Motor neuron (in vitro differentiated cells): ENCODE data around the gene TAF1A. TPM values are rescaled to one million over a fixed set of nuclear protein-coding genes. Genes with fewer than 3 reads are reported as not detected.

Experiments used
- ATAC-seq, 8 experiments: fragments of 200-7000 bp; cut with Tn5 transposase; replicated peaks in 6 of 8; 2 replicates each; pipeline ENCODE4 v1.8.0; 2021; ENCODE audit warnings: mild to moderate bottlenecking in 8 of 8, moderate library complexity in 8 of 8
- H3K27ac ChIP-seq, 2 donors: fragments of 250-450 bp; sonication (Bioruptor Pico); 2 replicates each; pipeline ENCODE4 v1.9.0; 2021; ENCODE audit warnings: antibody characterized with exemption in 2 of 2, mild to moderate bottlenecking in 2 of 2, moderate library complexity in 1 of 2
- H3K4me1 ChIP-seq, 2 donors: fragments of 250-450 bp; sonication (Bioruptor Pico); replicated peaks in 1 of 2; 2 replicates each; pipeline ENCODE4 v1.6.1; 2021; ENCODE audit warnings: antibody characterized with exemption in 2 of 2, mild to moderate bottlenecking in 2 of 2, moderate library complexity in 1 of 2
- H3K4me3 ChIP-seq, 5 donors: fragments of 250-450 bp; sonication (Bioruptor Pico); 2 replicates each; pipeline ENCODE4 v1.9.0; 2021; ENCODE audit warnings: antibody characterized with exemption in 5 of 5, mild to moderate bottlenecking in 5 of 5, moderate library complexity in 4 of 5
- WGBS, 10 experiments: fragments of 450-650 bp; shearing (Covaris generic); methylation state at CpG; one replicate each; pipeline ENCODE4 v1.0.0; 2022; 5-methylcytosine and 5-hydroxymethylcytosine counted together
- in situ Hi-C, 9 experiments: fragments of 400-800 bp; cut with MboI; loops; one replicate each; pipeline ENCODE4 v1.15.0; 2021; ENCODE audit warnings: low sequenced_read_pairs in 9 of 9, low pct_unique_long_range_greater_than_20kb in 2 of 9; ENCODE audit not compliant: unreplicated experiment in 9 of 9
- total RNA-seq, 8 experiments: library from RNA; unstranded; fragments of 300-600 nt; gene quantifications; 2 replicates each; pipeline versions ENCODE4 v1.2.3 to v1.2.4, GENCODE V29; 2022

TAF1A gene
- total RNA-seq, 8 experiments from 2014 or later = 12.0 to 30.4 (median 19.4) TPM

GRCh38 chr1:222546548-222547259 is 43.0 kb downstream of the TAF1A start:
- H3K4me1 ChIP-seq = no peaks in the 10 kb centered on the region
- no peak overlapping the region for H3K4me3 ChIP-seq
- 0 to 100% (median 33%) methylated on average over 1 to 5 of the region's 7 CpGs; no CpG with 5 or more reads in 2 of the 10 experiments for WGBS, 10 experiments
- no peak overlapping the region for H3K27ac ChIP-seq
- in situ Hi-C loops = no loop called here
- peak in 4 of 8 experiments; percentile 23 to 95 (median 92) for ATAC-seq

- in situ Hi-C loops = no loop called here
- WGBS, 10 experiments = 19 to 91% (median 86%) methylated on average over 3 to 7 of the region's 7 CpGs; no CpG with 5 or more reads in 1 of the 10 experiments
- Histone ChIP-seq H3K27ac (no peak overlapping the region), H3K4me1 (no peaks in the 10 kb centered on the region), H3K4me3 (no peak overlapping the region)
- ATAC-seq = no peak
These were observed 43.6 kb downstream of the TAF1A start for GRCh38 chr1:222546091-222546490.

DNA sequence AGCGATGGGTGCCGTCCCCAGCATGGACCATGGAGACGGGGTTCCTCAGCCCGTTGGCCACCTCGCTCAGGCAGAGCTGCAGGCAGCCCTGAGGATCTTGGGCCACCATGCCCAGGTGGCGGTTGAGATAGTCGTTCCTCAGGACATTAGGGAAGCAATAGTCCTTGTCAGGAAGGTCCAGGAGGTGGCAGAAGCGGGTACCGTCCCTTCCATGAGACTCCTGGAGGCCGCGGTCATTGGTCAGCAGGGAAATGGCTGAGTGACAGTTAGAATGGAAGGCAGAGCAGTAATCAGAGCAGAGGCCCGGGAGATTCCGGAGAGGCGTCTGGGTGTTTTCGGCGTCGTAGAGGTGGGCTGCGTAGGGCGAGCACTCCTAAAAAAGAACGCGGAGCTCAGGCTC is 45.9 kb downstream of the TAF1A start:
- in situ Hi-C loops = no loop called here
- 90 to 100% (median 100%) methylated on average over 1 to 18 of the region's 21 CpGs; no CpG with 5 or more reads in 1 of the 10 experiments for WGBS, 10 experiments
- no peak overlapping the region for H3K27ac ChIP-seq
- ATAC-seq = no peak
- no peak overlapping the region for H3K4me3 ChIP-seq
- H3K4me1 ChIP-seq = no peaks in the 10 kb centered on the region

- Histone ChIP-seq H3K4me1 (no peaks in the 10 kb centered on the region), H3K4me3 (no peak overlapping the region), H3K27ac (no peak overlapping the region)
- no peak for ATAC-seq
- in situ Hi-C loops = no loop called here
- WGBS, 10 experiments = 33 to 80% (median 72%) methylated on average over 1 to 2 of the region's 2 CpGs
These were observed 49.1 kb downstream of the TAF1A start for GRCh38 chr1:222540598-222540995.

GRCh38 chr1:222539951-222540597 is 49.7 kb downstream of the TAF1A start:
- ATAC-seq = no peak
- in situ Hi-C loops = no loop called here
- 60 to 91% (median 80%) methylated on average over 1 to 16 of the region's 16 CpGs; no CpG with 5 or more reads in 1 of the 10 experiments for WGBS, 10 experiments
- Histone ChIP-seq H3K4me1 (no peaks in the 10 kb centered on the region), H3K27ac (no peak overlapping the region), H3K4me3 (no peak overlapping the region)

- WGBS, 10 experiments = 20 to 91% (median 82%) methylated on average over 1 to 5 of the region's 5 CpGs; no CpG with 5 or more reads in 2 of the 10 experiments
These were observed 54.3 kb downstream of the TAF1A start for GRCh38 chr1:222535455-222535854.

DNA sequence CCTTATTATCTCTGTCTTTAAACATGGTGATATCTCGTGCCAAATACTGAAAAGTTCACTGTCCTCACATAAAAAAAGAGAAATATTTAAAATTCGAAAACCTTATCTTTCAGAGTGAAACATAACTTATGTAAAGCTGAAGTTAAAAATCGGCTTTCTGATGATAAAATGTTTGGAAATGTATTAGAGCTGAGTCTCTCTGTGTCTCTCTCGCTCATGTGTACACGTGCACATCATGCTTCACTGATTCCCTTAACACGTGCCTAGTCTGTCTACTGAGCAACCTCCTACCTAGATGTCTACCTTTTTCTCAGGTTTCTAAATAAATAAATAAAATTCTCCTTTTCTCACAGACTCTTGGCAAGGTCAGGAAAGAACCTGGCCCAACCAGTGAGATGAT is 58.9 kb downstream of the TAF1A start:
- in situ Hi-C loops = no loop called here
- no peak overlapping the region for H3K4me3 ChIP-seq
- no peak overlapping the region for H3K27ac ChIP-seq
- 25 to 96% (median 72%) methylated on average over 3 to 6 of the region's 6 CpGs for WGBS, 10 experiments
- no peaks in the 10 kb centered on the region for H3K4me1 ChIP-seq
- no peak for ATAC-seq

More at GRCh38 chr1:222535455-222535854, 54.3 kb downstream of the TAF1A start:
- no peak for ATAC-seq
- no peak overlapping the region for H3K27ac ChIP-seq
- H3K4me1 ChIP-seq = no peaks in the 10 kb centered on the region
- in situ Hi-C loops = no loop called here
- H3K4me3 ChIP-seq = no peak overlapping the region

DNA sequence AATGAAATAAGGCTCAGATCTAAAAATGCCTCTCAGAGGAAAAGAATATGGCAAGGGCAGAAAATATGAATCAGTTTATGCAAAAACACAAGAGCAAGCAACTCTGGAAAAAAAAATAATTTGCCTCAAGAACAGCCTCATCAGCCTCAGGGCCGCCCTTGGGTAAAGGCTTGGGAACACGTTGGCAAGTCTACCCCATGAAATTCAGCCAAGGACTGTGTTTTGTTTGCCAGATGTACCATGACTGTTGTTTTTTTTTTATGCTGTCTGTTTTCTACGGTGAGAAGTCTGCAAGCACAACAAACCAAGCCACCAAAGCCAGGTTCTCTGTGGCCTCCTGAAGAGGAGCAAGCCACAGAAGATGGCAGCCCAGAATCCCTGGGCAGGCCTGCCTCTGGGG is 59.8 kb downstream of the TAF1A start:
- WGBS, 10 experiments = 34 to 83% (median 44%) methylated on average over 1 to 3 of the region's 3 CpGs; no CpG with 5 or more reads in 3 of the 10 experiments
- Histone ChIP-seq H3K4me1 (no peaks in the 10 kb centered on the region), H3K4me3 (no peak overlapping the region), H3K27ac (no peak overlapping the region)
- in situ Hi-C loops = no loop called here
- ATAC-seq = no peak

GRCh38 chr1:222529181-222529580 is 60.6 kb downstream of the TAF1A start:
- 46 to 100% (median 80%) methylated on average over 1 to 3 of the region's 3 CpGs; no CpG with 5 or more reads in 3 of the 10 experiments for WGBS, 10 experiments
- in situ Hi-C loops = no loop called here
- H3K4me3 ChIP-seq = no peak overlapping the region
- ATAC-seq = no peak
- H3K4me1 ChIP-seq = no peaks in the 10 kb centered on the region
- no peak overlapping the region for H3K27ac ChIP-seq

DNA sequence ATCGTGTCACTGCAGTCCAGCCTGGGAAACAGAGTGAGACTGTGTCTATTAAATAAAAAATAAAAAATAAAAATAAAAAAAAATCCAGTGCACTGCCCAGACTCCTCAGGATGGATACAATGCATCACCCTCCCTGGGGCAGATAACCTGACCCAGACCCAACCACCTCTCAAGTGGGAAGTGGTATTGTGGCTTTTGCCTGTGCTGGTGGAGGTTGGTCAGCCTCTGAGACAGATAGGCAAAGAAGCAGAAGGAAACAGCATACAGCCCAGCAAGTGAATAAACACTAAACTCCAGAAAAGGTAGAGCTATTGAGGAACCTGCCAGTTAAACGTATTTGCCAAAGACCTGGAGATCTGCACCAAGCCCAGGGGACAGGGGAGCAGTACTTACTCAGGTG is 63.8 kb downstream of the TAF1A start:
- Histone ChIP-seq H3K4me3 (no peak overlapping the region), H3K27ac (no peak overlapping the region), H3K4me1 (no peaks in the 10 kb centered on the region)
- 80 to 100% (median 93%) methylated on average over 1 to 2 of the region's 2 CpGs; no CpG with 5 or more reads in 4 of the 10 experiments for WGBS, 10 experiments
- no peak for ATAC-seq
- in situ Hi-C loops = no loop called here

DNA sequence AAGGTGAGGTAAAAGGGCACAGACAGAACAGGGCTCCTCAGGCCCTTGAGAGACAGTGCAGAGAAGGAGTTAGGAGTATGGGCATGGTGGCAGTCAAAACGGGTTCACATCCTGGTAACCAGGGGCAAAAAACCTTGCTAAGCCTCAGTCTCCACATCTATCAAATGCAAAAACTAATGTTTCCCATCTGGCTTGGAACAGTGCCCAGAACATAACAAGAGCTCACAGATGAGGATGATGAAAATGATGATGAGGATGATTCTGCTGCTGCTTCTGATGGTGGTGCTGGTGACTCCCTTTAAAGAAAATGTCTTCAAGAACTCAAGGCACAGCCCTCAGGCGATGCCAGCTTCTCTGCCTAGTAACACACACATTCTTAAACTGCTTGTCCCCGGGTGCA is 65.9 kb downstream of the TAF1A start:
- 14 to 90% (median 82%) methylated on average over 1 to 3 of the region's 3 CpGs; no CpG with 5 or more reads in 3 of the 10 experiments for WGBS, 10 experiments
- no peak overlapping the region for H3K27ac ChIP-seq
- in situ Hi-C loops = no loop called here
- no peaks in the 10 kb centered on the region for H3K4me1 ChIP-seq
- no peak overlapping the region for H3K4me3 ChIP-seq
- peak in 2 of 8 experiments; percentile 8 to 45 for ATAC-seq

DNA sequence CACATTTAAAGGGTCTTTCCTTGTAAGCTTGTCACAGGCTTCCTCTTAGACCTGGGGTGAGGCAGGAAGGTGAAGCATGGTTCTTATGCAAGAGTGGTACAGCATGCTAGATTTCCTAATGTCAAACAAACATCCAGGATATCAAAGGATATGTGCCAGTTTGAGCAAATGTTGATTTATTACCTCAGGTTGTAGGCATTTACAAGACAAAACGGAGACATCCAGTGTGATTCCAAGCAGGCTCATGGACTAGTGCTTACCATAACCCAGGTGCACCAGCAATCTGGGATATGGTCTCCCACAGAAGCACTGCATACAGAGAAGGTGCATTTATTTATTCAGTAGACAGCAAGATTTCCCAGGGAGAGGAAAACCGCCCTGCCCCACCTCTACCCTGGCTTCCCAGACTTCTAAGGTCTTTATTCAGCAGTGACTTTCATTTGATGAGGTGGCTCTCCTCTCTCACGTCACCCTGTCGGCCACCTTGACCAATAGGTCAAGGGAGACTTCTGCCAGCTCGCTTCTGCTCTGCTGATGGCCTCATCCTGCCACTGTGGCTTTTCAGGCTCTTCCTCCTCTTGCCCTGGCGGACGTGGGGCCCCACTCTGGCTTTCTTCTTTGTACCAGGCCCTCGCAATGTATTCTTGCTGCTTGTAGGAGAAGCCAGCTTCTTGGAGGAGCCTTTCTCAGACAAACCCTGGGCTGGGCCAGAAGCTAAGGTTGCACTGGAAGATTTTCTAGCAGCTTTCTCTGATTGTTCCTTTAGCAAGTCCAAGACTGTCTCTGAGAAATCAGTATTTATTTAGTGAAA is 67.4 kb downstream of the TAF1A start:
- in situ Hi-C loops = no loop called here
- WGBS, 10 experiments = 76 to 94% (median 88%) methylated on average over 1 to 7 of the region's 8 CpGs; no CpG with 5 or more reads in 3 of the 10 experiments
- no peak overlapping the region for H3K27ac ChIP-seq
- no peak overlapping the region for H3K4me3 ChIP-seq
- H3K4me1 ChIP-seq = no peaks in the 10 kb centered on the region
- ATAC-seq = no peak
